K562 (cell line): Measurements from ENCODE around the gene PRTFDC1. TPM values are rescaled to one million over a fixed set of nuclear protein-coding genes. Genes with fewer than 3 reads are reported as not detected.

Source experiments
- ETV1 ChIP-seq: fragments of 450-650 bp; conservative IDR thresholded peaks from 2 replicates; pipeline ENCODE4 v1.6.1; 2016; ENCODE audit warnings: missing genetic modification characterization, control low read depth, low read depth, missing compliant biosample characterization
- FOXK2 ChIP-seq, 2 experiments: fragments of 450-650 bp; IDR thresholded peaks in 1 of 2; conservative IDR thresholded peaks in 1 of 2; 2 replicates each; pipeline ENCODE4 v1.6.1; 2016; ENCODE audit warnings: low read depth in 2 of 2, mild to moderate bottlenecking in 1 of 2
- LCOR ChIP-seq: sonication (generic); formaldehyde crosslinking; IDR thresholded peaks from 2 replicates; pipeline ENCODE4 v1.8.0; 2022; ENCODE audit warnings: mild to moderate bottlenecking, missing genetic modification reagents
- MTF1 ChIP-seq: fragments of 250-450 bp; sonication (Bioruptor Pico); IDR thresholded peaks from 2 replicates; pipeline ENCODE4 v1.9.0; 2021; ENCODE audit warnings: moderate library complexity, mild to moderate bottlenecking, inconsistent platforms, borderline replicate concordance
- NFIC ChIP-seq: fragments of 450-650 bp; IDR thresholded peaks from 2 replicates; pipeline ENCODE4 v1.6.1; 2017; ENCODE audit warnings: mild to moderate bottlenecking, inconsistent platforms
- RNF2 ChIP-seq: sonication (generic); IDR thresholded peaks from 2 replicates; pipeline ENCODE4 v1.6.1; 2016
- ZNF347 ChIP-seq: fragments of 450-650 bp; formaldehyde crosslinking; IDR thresholded peaks from 2 replicates; pipeline ENCODE4 v1.4.0; 2020; ENCODE audit warnings: low read depth, mild to moderate bottlenecking, moderate library complexity
- polyA plus RNA-seq, 8 experiments: library from polyadenylated mRNA; depleted of rRNA in 4 of 8; stranded (reverse) in 5 of 8; unstranded in 3 of 8; fragments of >200 nt; fragmentation: Nextera tagmentation in 2 of 8; fragmentation: Illumina TruSeq in 1 of 8; extraction: Ambion mirVana in 2 of 8; extraction: Trizol in 1 of 8; gene quantifications; 2 replicates each; pipeline versions ENCODE4 v1.2.1 to v1.2.3, GENCODE V29; 2011 to 2014; ENCODE audit warnings: inconsistent platforms in 1 of 8, missing spikeins in 1 of 8
- total RNA-seq, 7 experiments: library from RNA; depleted of rRNA in 6 of 7; stranded (reverse); fragments of >200 nt in 6 of 7; fragmentation: Illumina TruSeq in 2 of 7; extraction: Trizol in 2 of 7; gene quantifications; 2 replicates each; pipeline versions ENCODE4 v1.2.1 to v1.2.3, GENCODE V29; 2011 to 2021; ENCODE audit warnings: low replicate concordance in 1 of 7
- TF ChIP-seq, protein P1 (sequence below): fragments of 450-650 bp; IDR thresholded peaks from 2 replicates; pipeline ENCODE4 v1.6.1; 2018; ENCODE audit warnings: mild to moderate bottlenecking, low read depth; ENCODE audit not compliant: partially characterized antibody
- TF ChIP-seq, protein P2 (sequence below), 2 experiments: fragments of 200-800 bp in 1 of 2; sonication (Bioruptor generic) in 1 of 2; sonication (generic) in 1 of 2; formaldehyde crosslinking in 1 of 2; IDR thresholded peaks in 1 of 2; conservative IDR thresholded peaks in 1 of 2; 2 replicates each; pipeline versions ENCODE4 v1.5.0 to v1.6.1; 2016 to 2020; ENCODE audit warnings: missing compliant biosample characterization in 1 of 2, missing genetic modification characterization in 1 of 2, missing genetic modification reagents in 1 of 2
- TF ChIP-seq, protein P3 (sequence below): sonication (generic); formaldehyde crosslinking; IDR thresholded peaks from 2 replicates; pipeline ENCODE4 v1.8.0; 2022; ENCODE audit warnings: mild to moderate bottlenecking, missing genetic modification reagents
- TF ChIP-seq, protein P4 (sequence below): fragments of 250-450 bp; sonication (Bioruptor Pico); IDR thresholded peaks from 2 replicates; pipeline ENCODE4 v1.4.0; 2020; ENCODE audit warnings: borderline replicate concordance

The PRTFDC1 gene
- total and polyA plus RNA-seq, 9 of the 15 experiments (the other 6 are each of a cell fraction or from before 2014, with no cell fraction given), result 7.0 to 27.6 (median 10.0) TPM

DNA sequence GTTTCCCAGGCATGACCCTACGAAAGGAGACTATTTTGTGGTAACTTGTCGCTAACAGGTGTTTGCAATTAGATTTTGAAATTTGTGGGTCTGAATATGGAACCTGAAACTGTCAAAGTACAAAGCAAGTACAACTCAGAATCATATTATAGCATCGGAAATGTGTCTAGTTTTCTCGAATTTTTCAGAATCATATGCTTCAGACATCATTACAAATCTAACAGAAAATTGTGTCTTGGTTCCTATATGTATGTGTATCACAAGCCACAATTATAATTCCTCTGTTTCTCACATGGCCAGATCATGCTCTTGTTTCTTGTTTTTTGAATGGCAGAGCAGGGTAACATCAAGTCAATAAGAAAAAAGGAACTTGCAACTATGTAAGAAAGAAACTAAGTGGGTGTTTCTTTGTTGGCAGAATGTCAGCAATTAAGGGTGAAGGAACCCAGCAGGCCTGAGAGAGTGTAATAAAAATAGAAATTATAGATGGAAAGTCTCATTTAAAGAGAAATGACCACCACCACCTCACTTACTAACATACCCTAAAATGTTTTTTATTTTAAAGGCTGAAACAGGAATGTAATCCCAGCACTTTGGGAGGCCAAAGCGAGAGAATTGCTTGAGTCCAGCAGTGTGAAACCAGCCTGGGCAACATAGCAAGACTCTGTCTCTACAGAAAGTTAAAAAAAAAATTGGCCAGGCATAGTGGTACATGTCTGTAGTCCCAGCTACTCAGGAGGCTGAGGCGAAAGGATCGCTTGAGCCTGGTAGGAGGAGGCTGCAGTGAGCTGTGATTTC, 51.3 kb downstream of the PRTFDC1 start (continued):
- TF ChIP-seq, protein P1, sequence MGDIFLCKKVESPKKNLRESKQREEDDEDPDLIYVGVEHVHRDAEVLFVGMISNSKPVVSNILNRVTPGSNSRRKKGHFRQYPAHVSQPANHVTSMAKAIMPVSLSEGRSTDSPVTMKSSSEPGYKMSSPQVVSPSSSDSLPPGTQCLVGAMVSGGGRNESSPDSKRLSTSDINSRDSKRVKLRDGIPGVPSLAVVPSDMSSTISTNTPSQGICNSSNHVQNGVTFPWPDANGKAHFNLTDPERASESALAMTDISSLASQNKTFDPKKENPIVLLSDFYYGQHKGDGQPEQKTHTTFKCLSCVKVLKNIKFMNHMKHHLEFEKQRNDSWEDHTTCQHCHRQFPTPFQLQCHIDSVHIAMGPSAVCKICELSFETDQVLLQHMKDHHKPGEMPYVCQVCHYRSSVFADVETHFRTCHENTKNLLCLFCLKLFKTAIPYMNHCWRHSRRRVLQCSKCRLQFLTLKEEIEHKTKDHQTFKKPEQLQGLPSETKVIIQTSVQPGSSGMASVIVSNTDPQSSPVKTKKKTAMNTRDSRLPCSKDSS, result no peak
- TF ChIP-seq LCOR (no peak), ZNF347 (no peak), ETV1 (no peak), FOXK2 (conservative IDR thresholded peaks at IDR 0.05 in 1 of 2, IDR thresholded peaks at IDR 0.05 in 1 of 2; ENCODE audit: low read depth in 2 of 2) (0 out of 4 replicates have a peak, but pooled peaks of 1 of the 2 experiments have one; percentile 21), NFIC (peak; percentile 15; the same call in 1 of the 2 replicates), MTF1 (CRISPR knock-in tag) (no peak), RNF2 (no peak)
- TF ChIP-seq, protein P2, sequence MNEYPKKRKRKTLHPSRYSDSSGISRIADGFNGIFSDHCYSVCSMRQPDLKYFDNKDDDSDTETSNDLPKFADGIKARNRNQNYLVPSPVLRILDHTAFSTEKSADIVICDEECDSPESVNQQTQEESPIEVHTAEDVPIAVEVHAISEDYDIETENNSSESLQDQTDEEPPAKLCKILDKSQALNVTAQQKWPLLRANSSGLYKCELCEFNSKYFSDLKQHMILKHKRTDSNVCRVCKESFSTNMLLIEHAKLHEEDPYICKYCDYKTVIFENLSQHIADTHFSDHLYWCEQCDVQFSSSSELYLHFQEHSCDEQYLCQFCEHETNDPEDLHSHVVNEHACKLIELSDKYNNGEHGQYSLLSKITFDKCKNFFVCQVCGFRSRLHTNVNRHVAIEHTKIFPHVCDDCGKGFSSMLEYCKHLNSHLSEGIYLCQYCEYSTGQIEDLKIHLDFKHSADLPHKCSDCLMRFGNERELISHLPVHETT (CRISPR knock-in tag; conservative IDR thresholded peaks at IDR 0.05 in 1 of 2, IDR thresholded peaks at IDR 0.05 in 1 of 2), result 0 out of 4 replicates have a peak, but pooled peaks of 1 of the 2 experiments have one; percentile 16
- TF ChIP-seq, protein P3, sequence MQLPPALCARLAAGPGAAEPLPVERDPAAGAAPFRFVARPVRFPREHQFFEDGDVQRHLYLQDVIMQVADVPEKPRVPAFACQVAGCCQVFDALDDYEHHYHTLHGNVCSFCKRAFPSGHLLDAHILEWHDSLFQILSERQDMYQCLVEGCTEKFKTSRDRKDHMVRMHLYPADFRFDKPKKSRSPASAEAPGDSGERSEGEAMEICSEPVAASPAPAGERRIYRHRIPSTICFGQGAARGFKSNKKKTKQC, result no peak
- TF ChIP-seq, protein P4, sequence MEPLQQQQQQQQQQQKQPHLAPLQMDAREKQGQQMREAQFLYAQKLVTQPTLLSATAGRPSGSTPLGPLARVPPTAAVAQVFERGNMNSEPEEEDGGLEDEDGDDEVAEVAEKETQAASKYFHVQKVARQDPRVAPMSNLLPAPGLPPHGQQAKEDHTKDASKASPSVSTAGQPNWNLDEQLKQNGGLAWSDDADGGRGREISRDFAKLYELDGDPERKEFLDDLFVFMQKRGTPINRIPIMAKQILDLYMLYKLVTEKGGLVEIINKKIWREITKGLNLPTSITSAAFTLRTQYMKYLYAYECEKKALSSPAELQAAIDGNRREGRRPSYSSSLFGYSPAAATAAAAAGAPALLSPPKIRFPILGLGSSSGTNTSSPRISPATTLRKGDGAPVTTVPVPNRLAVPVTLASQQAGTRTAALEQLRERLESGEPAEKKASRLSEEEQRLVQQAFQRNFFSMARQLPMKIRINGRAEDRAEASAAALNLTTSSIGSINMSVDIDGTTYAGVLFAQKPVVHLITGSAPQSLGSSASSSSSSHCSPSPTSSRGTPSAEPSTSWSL (CRISPR knock-in tag), result no peak
